D721Med (cell line): ENCODE data around the gene HIVEP2.

ENCODE experiments used
- DNase-seq: peaks from one replicate; pipeline ENCODE4 v3.0.0; 2011; ENCODE audit warnings: low spot score; ENCODE audit not compliant: insufficient read length
- FAIRE-seq: peaks from 2 replicates; lab custom pipeline; 2011; peaks lifted over from hg19 to GRCh38; lab: Jason Lieb, UNC
- CTCF ChIP-seq: IDR thresholded peaks from 2 replicates; pipeline ENCODE4 v1.5.1; 2012; ENCODE audit warnings: mild to moderate bottlenecking, control low read depth; ENCODE audit not compliant: insufficient read depth; ENCODE audit errors: missing control alignments

Gene HIVEP2

GRCh38 chr6:142885182-142885867, 59.7 kb downstream of the HIVEP2 start:
- DNase-seq (no peak), FAIRE-seq (no peak)
- no peak for TF ChIP-seq CTCF

- no peak for TF ChIP-seq CTCF
- FAIRE-seq, result no peak
- no peak for DNase-seq
Measured at GRCh38 chr6:142884214-142885035, 60.6 kb downstream of the HIVEP2 start.

- no peak for DNase-seq
- no peak for TF ChIP-seq CTCF
- FAIRE-seq, result no peak
Measured at GRCh38 chr6:142883011-142883410, 62.0 kb downstream of the HIVEP2 start.

- FAIRE-seq, result no peak
- no peak for DNase-seq
- no peak for TF ChIP-seq CTCF
Measured at GRCh38 chr6:142881761-142882160, 63.2 kb downstream of the HIVEP2 start.

GRCh38 chr6:142881290-142881689, 63.7 kb downstream of the HIVEP2 start:
- no peak for DNase-seq
- TF ChIP-seq CTCF, result no peak
- FAIRE-seq, result no peak

GRCh38 chr6:142880201-142880600, 64.8 kb downstream of the HIVEP2 start:
- no peak for TF ChIP-seq CTCF
- FAIRE-seq, result no peak
- no peak for DNase-seq

GRCh38 chr6:142879527-142879926, 65.4 kb downstream of the HIVEP2 start:
- no peak for TF ChIP-seq CTCF
- FAIRE-seq (no peak), DNase-seq (no peak)
